Tibial artery (tissue), 4 donors: ENCODE data around the gene HS1BP3.

Source experiments
- DNase-seq, 2 donors: peaks; one replicate each; pipeline ENCODE4 v3.0.0-alpha.2; 2019
- H3K27ac ChIP-seq, 2 donors: fragments of 200-600 bp; sonication (generic) in 1 of 2; 1 replicate in 1 of 2; 2 replicates in 1 of 2; pipeline ENCODE4 v1.5.1; 2018 to 2019; ENCODE audit warnings: mild to moderate bottlenecking in 1 of 2
- H3K27me3 ChIP-seq, 2 donors: fragments of 200-600 bp; sonication (generic) in 1 of 2; one replicate each; pipeline versions ENCODE4 v1.5.1 to v1.6.0; 2016 to 2019
- H3K36me3 ChIP-seq, 3 donors: fragments of 200-600 bp; sonication (generic) in 2 of 3; one replicate each; pipeline ENCODE4 v1.5.1; 2016 to 2019; ENCODE audit warnings: mild to moderate bottlenecking in 2 of 3
- H3K4me1 ChIP-seq, 4 donors: fragments of 200-600 bp; sonication (generic) in 2 of 4; 1 replicate in 3 of 4; 2 replicates in 1 of 4; pipeline ENCODE4 v1.5.1; 2016 to 2019
- H3K4me3 ChIP-seq, 2 donors: fragments of 200-600 bp; sonication (generic) in 1 of 2; 1 replicate in 1 of 2; 2 replicates in 1 of 2; pipeline ENCODE4 v1.5.1; 2018 to 2019; ENCODE audit warnings: mild to moderate bottlenecking in 2 of 2
- H3K9me3 ChIP-seq, 3 donors: fragments of 200-600 bp; sonication (generic) in 1 of 3; one replicate each; pipeline ENCODE4 v1.5.1; 2016 to 2019
- CTCF ChIP-seq, 2 experiments: fragments of 200-600 bp in 1 of 2; fragments of 450-650 bp in 1 of 2; IDR thresholded peaks; one replicate each; pipeline ENCODE4 v1.5.1; 2017 to 2019; ENCODE audit warnings: antibody characterized with exemption in 2 of 2, mild to moderate bottlenecking in 1 of 2, moderate library complexity in 1 of 2
- intact Hi-C: fragments of 100-400 bp; cut with DNase I; formaldehyde crosslinking; loops from one replicate; pipeline ENCODE4 v1.15.0; 2023; ENCODE audit warnings: low total_unique reads

HS1BP3 gene

GRCh38 chr2:20585359-20585709 lies 65.6 kb downstream of the HS1BP3 start:
- Histone ChIP-seq H3K36me3 (no peaks in the 10 kb centered on the region), H3K4me1 (peaks cover 0 to 44% (median 39%) of the 10 kb centered on the region in 4 donors), H3K27ac (peak overlapping the region; percentile 63), H3K4me3 (no peak overlapping the region), H3K27me3 (no peaks in the 10 kb centered on the region), H3K9me3 (no peaks in the 10 kb centered on the region)
- no peak for DNase-seq
- no peak for TF ChIP-seq CTCF (IDR thresholded peaks at IDR 0.05)
- intact Hi-C loops = no loop called here

GRCh38 chr2:20584399-20585358 lies 66.2 kb downstream of the HS1BP3 start:
- DNase-seq = peak in 1 of 2 donors; percentile 83
- no peaks in the 10 kb centered on the region for H3K9me3 ChIP-seq
- H3K4me3 ChIP-seq = no peak overlapping the region
- no peaks in the 10 kb centered on the region for H3K27me3 ChIP-seq
- no peaks in the 10 kb centered on the region for H3K36me3 ChIP-seq
- peaks cover 0 to 51% (median 46%) of the 10 kb centered on the region in 4 donors for H3K4me1 ChIP-seq
- no peak for TF ChIP-seq CTCF (IDR thresholded peaks at IDR 0.05)
- intact Hi-C loops = no loop called here
- H3K27ac ChIP-seq = peak overlapping the region; percentile 63

- intact Hi-C loops = no loop called here
- no peak overlapping the region for H3K4me3 ChIP-seq
These were observed 66.9 kb downstream of the HS1BP3 start for GRCh38 chr2:20584045-20584398.

GRCh38 chr2:20583425-20583881 lies 67.4 kb downstream of the HS1BP3 start:
- no peaks in the 10 kb centered on the region for H3K9me3 ChIP-seq
- no peaks in the 10 kb centered on the region for H3K27me3 ChIP-seq
- H3K36me3 ChIP-seq = no peaks in the 10 kb centered on the region
- H3K4me3 ChIP-seq = no peak overlapping the region
- peak overlapping the region; percentile 63 for H3K27ac ChIP-seq
- H3K4me1 ChIP-seq = peaks cover 0 to 63% (median 58%) of the 10 kb centered on the region in 4 donors
- DNase-seq = peak in 1 of 2 donors; percentile 64
- TF ChIP-seq CTCF (IDR thresholded peaks at IDR 0.05) = no peak
- intact Hi-C loops = no loop called here

More at GRCh38 chr2:20584045-20584398, 66.9 kb downstream of the HS1BP3 start:
- TF ChIP-seq CTCF (IDR thresholded peaks at IDR 0.05) = no peak
- Histone ChIP-seq H3K4me1 (peaks cover 0 to 57% (median 52%) of the 10 kb centered on the region in 4 donors), H3K9me3 (no peaks in the 10 kb centered on the region), H3K27ac (peak overlapping the region; percentile 63), H3K27me3 (no peaks in the 10 kb centered on the region), H3K36me3 (no peaks in the 10 kb centered on the region)
- no peak for DNase-seq

GRCh38 chr2:20582600-20583221 lies 68.2 kb downstream of the HS1BP3 start:
- intact Hi-C loops = no loop called here
- Histone ChIP-seq H3K27me3 (no peaks in the 10 kb centered on the region), H3K27ac (peak overlapping the region; percentile 48 to 63), H3K4me3 (no peak overlapping the region), H3K9me3 (no peaks in the 10 kb centered on the region), H3K4me1 (peaks cover 0 to 70% (median 64%) of the 10 kb centered on the region in 4 donors), H3K36me3 (no peaks in the 10 kb centered on the region)
- peak in 1 of 2 donors; percentile 57 for DNase-seq
- no peak for TF ChIP-seq CTCF (IDR thresholded peaks at IDR 0.05)
